H9 (cell line): ENCODE measurements around the gene UBN1. TPM values are rescaled to one million over a fixed set of nuclear protein-coding genes. Genes with fewer than 3 reads are reported as not detected.

ENCODE experiments used
- DNase-seq: peaks from one replicate; pipeline ENCODE4 v3.0.0-alpha.2; 2017
- H2AFZ ChIP-seq: one replicate; pipeline ENCODE4 v1.6.1; 2013; ENCODE audit warnings: mild to moderate bottlenecking, low read length, control low read depth, moderate library complexity
- H2AK5ac ChIP-seq: 2 replicates; pipeline ENCODE4 v1.6.1; 2013; ENCODE audit warnings: low read length, control low read depth, mixed read lengths; ENCODE audit not compliant: insufficient read length
- H2BK120ac ChIP-seq: one replicate; pipeline ENCODE4 v1.6.1; 2013; ENCODE audit warnings: low read depth, mild to moderate bottlenecking, low read length, control low read depth, inconsistent platforms; ENCODE audit not compliant: poor library complexity, severe bottlenecking
- H2BK12ac ChIP-seq: 2 replicates; pipeline ENCODE4 v1.6.1; 2013; ENCODE audit warnings: low read length, control low read depth, mixed read lengths, low read depth; ENCODE audit not compliant: insufficient read length
- H2BK15ac ChIP-seq: 2 replicates; pipeline ENCODE4 v1.6.1; 2013; ENCODE audit warnings: low read depth, low read length, control low read depth
- H2BK20ac ChIP-seq: one replicate; pipeline ENCODE4 v1.6.1; 2013; ENCODE audit warnings: low read depth, mild to moderate bottlenecking, low read length, control low read depth, inconsistent platforms; ENCODE audit not compliant: poor library complexity, severe bottlenecking
- H2BK5ac ChIP-seq: 2 replicates; pipeline ENCODE4 v1.6.1; 2013; ENCODE audit warnings: low read length, control low read depth, mixed read lengths; ENCODE audit not compliant: insufficient read length
- H3K14ac ChIP-seq: 2 replicates; pipeline ENCODE4 v1.6.1; 2013; ENCODE audit warnings: low read length, control low read depth; ENCODE audit not compliant: insufficient read depth
- H3K18ac ChIP-seq: 2 replicates; pipeline ENCODE4 v1.6.1; 2013; ENCODE audit warnings: low read depth, mild to moderate bottlenecking, mixed read lengths, low read length, control low read depth; ENCODE audit not compliant: insufficient read length
- H3K23ac ChIP-seq: 2 replicates; pipeline ENCODE4 v1.6.1; 2013; ENCODE audit warnings: low read length, control low read depth, mixed read lengths, low read depth; ENCODE audit not compliant: insufficient read length
- H3K23me2 ChIP-seq: 2 replicates; pipeline ENCODE4 v1.6.1; 2013; ENCODE audit warnings: low read depth, mild to moderate bottlenecking, mixed read lengths, low read length, control low read depth; ENCODE audit not compliant: insufficient read length, poor library complexity, severe bottlenecking
- H3K27ac ChIP-seq: 2 replicates; pipeline ENCODE4 v1.5.1; 2013; ENCODE audit warnings: low read length, control low read depth, mixed read lengths, low read depth; ENCODE audit not compliant: insufficient read length
- H3K27me3 ChIP-seq: 2 replicates; pipeline ENCODE4 v1.6.1; 2013; ENCODE audit warnings: low read length, control low read depth, inconsistent platforms; ENCODE audit not compliant: insufficient read depth
- H3K4ac ChIP-seq: 2 replicates; pipeline ENCODE4 v1.6.1; 2013; ENCODE audit warnings: low read depth, mild to moderate bottlenecking, control low read depth, inconsistent platforms, low read length, moderate library complexity
- H3K4me1 ChIP-seq: 2 replicates; pipeline ENCODE4 v1.6.1; 2013; ENCODE audit warnings: low read length, control low read depth, inconsistent platforms; ENCODE audit not compliant: insufficient read depth
- H3K4me2 ChIP-seq: 2 replicates; pipeline ENCODE4 v1.6.1; 2013; ENCODE audit warnings: low read length, control low read depth, mixed read lengths; ENCODE audit not compliant: insufficient read length, insufficient read depth
- H3K56ac ChIP-seq: 2 replicates; pipeline ENCODE4 v1.6.1; 2013; ENCODE audit warnings: low read depth, mild to moderate bottlenecking, mixed read lengths, low read length, control low read depth; ENCODE audit not compliant: insufficient read length
- H3K79me1 ChIP-seq: 2 replicates; pipeline ENCODE4 v1.6.1; 2013; ENCODE audit warnings: low read depth, mild to moderate bottlenecking, moderate library complexity, low read length, control low read depth, inconsistent platforms; ENCODE audit not compliant: insufficient read depth, poor library complexity, severe bottlenecking
- H3K79me2 ChIP-seq: 2 replicates; pipeline ENCODE4 v1.6.1; 2013; ENCODE audit warnings: low read length, control low read depth, inconsistent platforms; ENCODE audit not compliant: insufficient read depth
- H3K9ac ChIP-seq: 2 replicates; pipeline ENCODE4 v1.6.1; 2013; ENCODE audit warnings: low read length, control low read depth, mixed read lengths; ENCODE audit not compliant: insufficient read length; ENCODE audit errors: extremely low read depth
- H3K9me3 ChIP-seq: one replicate; pipeline ENCODE4 v1.6.1; 2013; ENCODE audit warnings: low read depth, low read length, inconsistent platforms; ENCODE audit not compliant: control insufficient read depth
- H3T11ph ChIP-seq: one replicate; pipeline ENCODE4 v1.6.1; 2013; ENCODE audit warnings: mild to moderate bottlenecking, low read length, control low read depth, inconsistent platforms
- H4K20me1 ChIP-seq: one replicate; pipeline ENCODE4 v1.6.1; 2013; ENCODE audit not compliant: control insufficient read depth, insufficient read length, insufficient read depth
- H4K5ac ChIP-seq: 2 replicates; pipeline ENCODE4 v1.6.1; 2013; ENCODE audit warnings: low read depth, mild to moderate bottlenecking, mixed read lengths, low read length, control low read depth; ENCODE audit not compliant: insufficient read length
- H4K8ac ChIP-seq: replicated peaks from 2 replicates; pipeline ENCODE4 v1.6.1; 2013; ENCODE audit warnings: low read length, control low read depth, mixed read lengths, low read depth; ENCODE audit not compliant: insufficient read length
- H4K91ac ChIP-seq: 2 replicates; pipeline ENCODE4 v1.6.1; 2013; ENCODE audit warnings: low read depth, mild to moderate bottlenecking, moderate library complexity, mixed read lengths, low read length, control low read depth; ENCODE audit not compliant: insufficient read length
- H3K27ac Mint-ChIP-seq, 3 experiments: 2 replicates in 2 of 3; 3 replicates in 1 of 3; pipeline ENCODE4 v1.8.0; 2020 to 2021; ENCODE audit warnings: mixed read lengths in 3 of 3, mild to moderate bottlenecking in 1 of 3, moderate library complexity in 1 of 3
- H3K27me3 Mint-ChIP-seq: 2 replicates; pipeline ENCODE4 v1.8.0; 2021; ENCODE audit warnings: low read depth, mild to moderate bottlenecking, moderate library complexity, mixed read lengths
- H3K36me3 Mint-ChIP-seq, 3 experiments: 2 replicates in 2 of 3; 3 replicates in 1 of 3; pipeline ENCODE4 v1.8.0; 2020 to 2021; ENCODE audit warnings: low read depth in 3 of 3, mixed read lengths in 3 of 3; ENCODE audit not compliant: insufficient read depth in 1 of 3
- H3K4me1 Mint-ChIP-seq, 2 experiments: 2 replicates each; pipeline ENCODE4 v1.8.0; 2020; ENCODE audit warnings: mixed read lengths in 2 of 2
- H3K4me3 Mint-ChIP-seq, 2 experiments: 2 replicates in 1 of 2; 3 replicates in 1 of 2; pipeline ENCODE4 v1.8.0; 2020 to 2021; ENCODE audit warnings: mild to moderate bottlenecking in 2 of 2, mixed read lengths in 2 of 2, moderate library complexity in 1 of 2
- H3K9me3 Mint-ChIP-seq, 2 experiments: 2 replicates in 1 of 2; 3 replicates in 1 of 2; pipeline ENCODE4 v1.8.0; 2020; ENCODE audit warnings: mild to moderate bottlenecking in 2 of 2, mixed read lengths in 2 of 2, moderate library complexity in 1 of 2
- WGBS: extraction: QIAGEN DNeasy Blood & Tissue Kit; methylation state at CpG from one replicate; pipeline ENCODE4 v1.1.7; 2013; ENCODE audit warnings: missing lambda C conversion rate, low lambda C conversion rate, mixed read lengths; ENCODE audit not compliant: insufficient read length; ENCODE audit errors: extremely low coverage; 5-methylcytosine and 5-hydroxymethylcytosine counted together
- total RNA-seq: library from RNA; stranded (reverse); gene quantifications from 2 replicates; pipeline ENCODE4 v1.2.1, GENCODE V29; 2021
- TF ChIP-seq, protein P1 (sequence below): fragments of 200-600 bp; sonication (generic); conservative IDR thresholded peaks from 3 replicates; pipeline ENCODE4 v1.8.0; 2021; ENCODE audit warnings: antibody characterized with exemption, mild to moderate bottlenecking

The UBN1 gene
- total RNA-seq, 1 experiment from 2014 or later, result 55.2 TPM

DNA sequence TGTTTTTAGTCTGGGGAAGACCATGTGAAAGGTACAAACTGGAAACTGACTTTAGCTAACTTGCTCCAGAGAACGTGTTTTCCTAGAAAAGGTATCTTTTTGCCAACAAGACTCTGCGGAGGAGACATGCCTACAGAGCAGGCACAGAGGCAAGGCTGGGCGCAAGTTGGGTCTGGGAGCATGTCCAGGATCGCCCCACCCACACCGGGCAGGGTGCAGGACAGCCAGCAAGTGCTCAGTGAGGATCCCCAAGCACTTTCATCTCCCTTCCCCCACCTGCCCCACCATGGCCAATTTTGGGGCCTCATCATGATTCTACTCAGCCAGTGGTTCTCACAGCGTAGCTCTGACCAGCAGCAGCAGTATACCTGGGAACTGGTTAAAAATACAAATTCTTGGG, 26.6 kb upstream of the UBN1 start:
- Histone ChIP-seq H3K79me1 (no peaks in the 10 kb centered on the region), H3K14ac (no peak overlapping the region), H2BK120ac (no peak overlapping the region), H3K23ac (no peak overlapping the region), H2AFZ (no peak overlapping the region), H2AK5ac (no peak overlapping the region), H4K20me1 (no peaks in the 10 kb centered on the region), H3K4me1 (no peaks in the 10 kb centered on the region), H2BK15ac (no peak overlapping the region), H3K79me2 (no peaks in the 10 kb centered on the region), H3K4me2 (no peak overlapping the region), H2BK12ac (no peak overlapping the region), H3T11ph (no peak overlapping the region), H4K8ac (no peak overlapping the region), H3K9me3 (no peaks in the 10 kb centered on the region), H3K27me3 (no peaks in the 10 kb centered on the region), H2BK20ac (no peak overlapping the region), H3K27ac (no peak overlapping the region), H3K18ac (no peak overlapping the region), H3K9ac (no peak overlapping the region), H2BK5ac (no peak overlapping the region), H3K56ac (no peak overlapping the region), H3K4ac (no peak overlapping the region), H4K91ac (no peak overlapping the region), H4K5ac (no peak overlapping the region), H3K23me2 (no peaks in the 10 kb centered on the region)
- WGBS, result no CpG with 5 or more reads among the region's 6 CpGs
- Mint-ChIP-seq H3K4me3 (no peak overlapping the region), H3K9me3 (no peaks in the 10 kb centered on the region), H3K27ac (no peak overlapping the region), H3K27me3 (no peaks in the 10 kb centered on the region), H3K36me3 (peaks cover 22 to 78% (median 71%) of the 10 kb centered on the region in 3 experiments; a peak in 6 of 7 replicates), H3K4me1 (no peaks in the 10 kb centered on the region)
- TF ChIP-seq, protein P1, sequence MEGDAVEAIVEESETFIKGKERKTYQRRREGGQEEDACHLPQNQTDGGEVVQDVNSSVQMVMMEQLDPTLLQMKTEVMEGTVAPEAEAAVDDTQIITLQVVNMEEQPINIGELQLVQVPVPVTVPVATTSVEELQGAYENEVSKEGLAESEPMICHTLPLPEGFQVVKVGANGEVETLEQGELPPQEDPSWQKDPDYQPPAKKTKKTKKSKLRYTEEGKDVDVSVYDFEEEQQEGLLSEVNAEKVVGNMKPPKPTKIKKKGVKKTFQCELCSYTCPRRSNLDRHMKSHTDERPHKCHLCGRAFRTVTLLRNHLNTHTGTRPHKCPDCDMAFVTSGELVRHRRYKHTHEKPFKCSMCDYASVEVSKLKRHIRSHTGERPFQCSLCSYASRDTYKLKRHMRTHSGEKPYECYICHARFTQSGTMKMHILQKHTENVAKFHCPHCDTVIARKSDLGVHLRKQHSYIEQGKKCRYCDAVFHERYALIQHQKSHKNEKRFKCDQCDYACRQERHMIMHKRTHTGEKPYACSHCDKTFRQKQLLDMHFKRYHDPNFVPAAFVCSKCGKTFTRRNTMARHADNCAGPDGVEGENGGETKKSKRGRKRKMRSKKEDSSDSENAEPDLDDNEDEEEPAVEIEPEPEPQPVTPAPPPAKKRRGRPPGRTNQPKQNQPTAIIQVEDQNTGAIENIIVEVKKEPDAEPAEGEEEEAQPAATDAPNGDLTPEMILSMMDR, result no peak
- DNase-seq, result no peak
